Measurements from ENCODE around the gene GARIN1A.
"Not testable (repeated sequence)": the region's sequence is repeated elsewhere in the genome, so short reads cannot be mapped to it uniquely, and the experiment has no call there.

GARIN1A gene

DNA sequence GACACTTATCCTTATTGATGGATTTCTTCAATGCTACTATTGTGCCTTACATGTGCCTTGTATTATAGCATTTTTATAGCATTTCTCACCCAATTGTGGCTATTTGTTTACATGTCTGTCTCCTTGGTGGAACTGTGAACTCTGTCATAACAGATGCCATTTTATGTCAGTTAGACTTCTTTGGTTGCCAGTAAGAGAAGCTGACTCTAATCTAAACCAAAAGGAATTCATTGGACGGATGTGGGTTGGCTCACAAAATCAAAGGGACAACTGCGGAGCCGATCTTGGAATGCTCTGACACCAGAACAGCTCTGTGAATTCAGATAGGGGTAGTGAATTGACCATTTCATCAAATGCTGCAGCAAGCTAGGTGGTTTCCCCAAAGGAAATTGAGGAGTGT, 15.0 kb downstream of the GARIN1A start:
- Mint-ChIP-seq H3K4me1 (peaks cover under 1% of the 10 kb centered on the region), H3K4me3 (no peak overlapping the region), H3K27ac (no peak overlapping the region), H3K27me3 (ENCODE audit: low read depth, poor library complexity) (peaks cover 10% of the 10 kb centered on the region), H3K36me3 (ENCODE audit: low read depth) (peaks cover 5% of the 10 kb centered on the region), H3K9me3 (peaks cover 6% of the 10 kb centered on the region)
- no peak for DNase-seq
- TF ChIP-seq CTCF (IDR thresholded peaks at IDR 0.05) = no peak

DNA sequence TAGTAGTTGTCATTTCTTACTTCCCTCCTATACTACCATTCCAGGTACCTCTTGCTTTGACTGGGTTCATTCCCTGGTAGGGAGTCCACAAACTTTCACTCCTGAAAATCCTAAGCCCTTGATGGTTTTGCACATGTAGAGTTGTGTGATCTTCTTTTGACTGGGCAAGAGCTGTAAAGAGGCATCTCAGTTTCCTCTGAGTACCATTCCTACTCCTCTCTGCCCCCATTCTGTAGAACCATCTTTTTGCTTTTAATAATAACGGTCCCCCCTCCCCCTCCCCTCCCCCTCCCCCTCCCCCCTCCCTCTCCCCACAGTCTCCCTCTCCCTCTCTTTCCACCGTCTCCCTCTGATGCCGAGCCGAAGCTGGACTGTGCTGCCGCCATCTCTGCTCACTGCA, 16.4 kb downstream of the GARIN1A start:
- Mint-ChIP-seq H3K4me1 (peaks cover 7% of the 10 kb centered on the region), H3K27me3 (ENCODE audit: low read depth, poor library complexity) (peaks cover 10% of the 10 kb centered on the region), H3K9me3 (peaks cover 6% of the 10 kb centered on the region), H3K36me3 (ENCODE audit: low read depth) (peaks cover 5% of the 10 kb centered on the region), H3K4me3 (no peak overlapping the region), H3K27ac (no peak overlapping the region)
- TF ChIP-seq CTCF (IDR thresholded peaks at IDR 0.05) = no peak
- DNase-seq = no peak

GRCh38 chr7:128689161-128689935, 17.3 kb downstream of the GARIN1A start:
- DNase-seq; H3K27ac Mint-ChIP-seq; H3K36me3 Mint-ChIP-seq (ENCODE audit: low read depth): not testable (repeated sequence)

DNA sequence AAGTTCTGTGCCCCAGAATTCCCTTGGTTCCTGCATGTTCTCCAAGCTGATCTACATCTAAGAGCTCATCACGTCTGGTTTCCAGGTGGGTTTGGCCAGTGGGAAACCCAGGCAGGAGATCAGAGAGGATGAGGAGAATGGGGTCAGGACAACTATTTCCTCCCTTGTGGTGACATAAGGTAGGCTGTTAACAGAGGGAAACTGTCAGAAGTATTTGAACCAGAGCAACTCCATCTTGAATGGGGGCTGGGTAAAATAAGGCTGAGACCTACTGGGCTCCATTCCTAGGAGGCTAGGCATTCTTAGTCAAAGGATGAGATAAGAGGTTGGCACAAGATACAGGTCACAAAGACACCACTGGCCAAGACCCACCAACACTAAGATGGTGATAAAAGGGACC, 19.1 kb downstream of the GARIN1A start:
- Mint-ChIP-seq H3K4me3 (no peak overlapping the region), H3K4me1 (peaks cover 7% of the 10 kb centered on the region), H3K9me3 (peaks cover 6% of the 10 kb centered on the region), H3K27ac (no peak overlapping the region), H3K36me3 (ENCODE audit: low read depth) (peaks cover 5% of the 10 kb centered on the region), H3K27me3 (ENCODE audit: low read depth, poor library complexity) (peaks cover 15% of the 10 kb centered on the region)
- TF ChIP-seq CTCF (IDR thresholded peaks at IDR 0.05) = no peak
- DNase-seq = no peak

More at GRCh38 chr7:128689161-128689935, 17.3 kb downstream of the GARIN1A start:
- H3K4me3 Mint-ChIP-seq; H3K27me3 Mint-ChIP-seq (ENCODE audit: low read depth, poor library complexity); H3K9me3 Mint-ChIP-seq; H3K4me1 Mint-ChIP-seq: not testable (repeated sequence)

DNA sequence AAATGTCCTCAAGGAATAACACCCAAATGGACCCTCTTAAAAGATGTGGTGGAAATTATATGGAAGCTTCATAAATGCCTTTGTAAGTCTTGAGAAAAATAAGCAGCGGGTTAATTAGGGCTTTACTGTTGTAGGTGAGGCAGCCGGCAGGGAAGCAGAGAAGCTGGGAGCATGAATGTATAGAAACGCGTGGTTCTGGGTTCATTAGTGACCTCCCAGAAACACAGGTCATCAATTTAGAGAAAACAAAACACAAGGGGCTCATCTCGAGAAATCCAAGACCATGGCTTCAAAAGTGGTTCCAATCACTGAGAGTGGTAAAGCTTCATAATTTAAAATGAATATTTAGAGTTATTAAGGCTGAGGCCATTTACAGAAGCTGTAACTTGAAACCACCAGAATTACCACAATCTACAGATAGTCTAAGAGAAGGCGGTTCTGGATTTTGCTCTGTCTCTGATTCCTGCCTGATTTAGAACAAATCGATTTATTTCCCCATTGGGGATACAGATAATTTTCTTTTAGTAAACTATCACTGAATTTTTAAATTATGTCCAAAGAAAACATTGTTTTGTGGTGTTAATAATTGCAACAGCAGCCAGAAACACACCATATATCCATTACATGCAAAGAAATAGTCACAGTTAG, 20.7 kb downstream of the GARIN1A start:
- Mint-ChIP-seq H3K36me3 (ENCODE audit: low read depth) (no peaks in the 10 kb centered on the region), H3K27me3 (ENCODE audit: low read depth, poor library complexity) (peaks cover 27% of the 10 kb centered on the region), H3K4me1 (peaks cover 11% of the 10 kb centered on the region), H3K4me3 (no peak overlapping the region), H3K27ac (no peak overlapping the region), H3K9me3 (peaks cover 6% of the 10 kb centered on the region)
- TF ChIP-seq CTCF (IDR thresholded peaks at IDR 0.05) = no peak
- no peak for DNase-seq

GRCh38 chr7:128693373-128694015, 21.4 kb downstream of the GARIN1A start:
- no peak for TF ChIP-seq CTCF (IDR thresholded peaks at IDR 0.05)
- peaks cover under 1% of the 10 kb centered on the region for H3K9me3 Mint-ChIP-seq

More at GRCh38 chr7:128693373-128694015, 21.4 kb downstream of the GARIN1A start:
- H3K27me3 Mint-ChIP-seq (ENCODE audit: low read depth, poor library complexity) = peaks cover 32% of the 10 kb centered on the region
- H3K4me1 Mint-ChIP-seq = peaks cover 17% of the 10 kb centered on the region
- no peak overlapping the region for H3K4me3 Mint-ChIP-seq
- no peak overlapping the region for H3K27ac Mint-ChIP-seq
- no peaks in the 10 kb centered on the region for H3K36me3 Mint-ChIP-seq (ENCODE audit: low read depth)
- no peak for DNase-seq

Measured in nephron progenitor cell (in vitro differentiated cells).